T-helper 1 cell treated with Interleukin-12 subunit alpha and Interleukin-12 subunit beta and Interleukin-4 antibody, amounts not matched to agents 30 ng/mL and 1 ng/mL, for 36 hours (primary cell): ENCODE data around the gene EIF6. TPM values are rescaled to one million over a fixed set of nuclear protein-coding genes. Genes with fewer than 3 reads are reported as not detected.

Experiments used
- intact Hi-C: fragments of 100-400 bp; cut with micrococcal nuclease; formaldehyde crosslinking; loops from one replicate; pipeline ENCODE4 v1.15.1; 2024
- total RNA-seq: library from RNA; stranded (reverse); gene quantifications from 2 replicates; pipeline ENCODE4 v1.2.3, GENCODE V29; 2022

The EIF6 gene
- total RNA-seq, 1 donor from 2014 or later: 118 TPM

DNA sequence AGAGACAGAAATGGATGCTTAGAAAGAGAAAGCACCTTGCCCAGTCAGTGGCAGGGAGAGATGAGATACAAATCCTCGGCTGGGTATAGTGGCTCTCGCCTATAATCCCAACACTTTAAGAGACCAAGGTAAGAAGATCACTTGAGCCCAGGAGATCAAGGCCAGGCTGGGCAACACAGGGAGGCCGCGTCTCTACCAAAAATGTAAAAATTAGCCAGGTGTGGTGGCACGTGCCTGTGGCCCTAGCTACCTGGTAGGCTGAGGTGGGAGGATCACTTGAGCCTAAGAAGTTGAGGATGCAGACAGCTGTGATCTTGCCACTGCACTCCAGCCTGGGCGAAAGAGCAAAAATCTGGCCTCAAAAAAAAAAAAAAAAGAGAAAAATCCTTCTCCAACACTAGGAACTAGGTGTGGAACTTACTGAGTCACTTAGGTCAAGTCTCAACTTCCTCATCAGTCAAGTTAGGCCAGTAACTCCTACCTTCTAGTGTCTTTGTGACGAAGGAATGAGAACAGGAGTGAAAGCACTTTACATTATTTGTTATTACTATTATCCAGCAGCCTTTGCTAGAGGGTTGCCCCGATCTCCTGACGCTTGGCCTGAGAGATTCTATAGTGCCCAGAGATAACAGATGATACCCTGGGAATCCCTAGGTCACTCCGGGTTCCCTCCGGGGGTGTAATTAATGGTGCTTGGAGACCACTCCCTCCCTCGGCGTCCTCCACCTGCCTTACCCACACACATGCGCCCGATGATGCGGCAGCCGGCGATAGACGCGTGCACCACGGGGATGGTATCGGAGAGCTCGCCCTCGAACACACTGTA lies 918 bp downstream of the EIF6 start:
- intact Hi-C loops: loop anchor here (1.0 to 10.0 kb wide), 7 partner anchors 21 to 669 kb away; partner anchors contain the start of genes ACSS2, CPNE1, ERGIC3 and RBM12

DNA sequence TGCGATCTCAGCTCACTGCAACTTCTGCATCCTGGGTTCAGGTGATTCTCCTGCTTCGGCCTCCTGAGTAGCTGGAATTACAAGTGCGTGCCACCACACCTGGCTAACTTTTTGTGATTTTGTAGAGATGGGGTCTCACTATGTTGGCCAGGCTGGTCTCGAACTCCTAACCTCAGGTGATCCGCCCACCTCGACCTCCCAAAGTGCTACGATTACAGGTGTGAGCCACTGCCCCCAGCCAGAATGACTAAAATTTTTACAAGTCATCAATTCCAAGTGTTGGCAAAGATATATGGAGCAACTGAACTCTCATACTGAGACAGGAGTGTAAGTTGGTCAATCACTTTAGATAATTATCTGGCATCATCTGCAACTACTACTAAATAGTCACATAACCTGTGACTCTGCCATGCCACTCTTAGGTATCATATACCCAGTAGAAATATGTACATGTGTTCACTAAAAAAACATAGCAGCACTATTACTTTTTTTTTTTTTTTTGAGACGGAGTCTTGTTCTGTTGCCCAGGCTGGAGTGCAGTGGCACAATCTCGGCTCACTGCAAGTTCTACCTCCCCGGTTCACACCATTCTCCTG lies 3.0 kb downstream of the EIF6 start:
- intact Hi-C loops: loop anchor here (5.0 to 10.0 kb wide), 3 partner anchors 261 to 671 kb away; partner anchors contain the start of genes CPNE1, ERGIC3, RBM12 and SCAND1

DNA sequence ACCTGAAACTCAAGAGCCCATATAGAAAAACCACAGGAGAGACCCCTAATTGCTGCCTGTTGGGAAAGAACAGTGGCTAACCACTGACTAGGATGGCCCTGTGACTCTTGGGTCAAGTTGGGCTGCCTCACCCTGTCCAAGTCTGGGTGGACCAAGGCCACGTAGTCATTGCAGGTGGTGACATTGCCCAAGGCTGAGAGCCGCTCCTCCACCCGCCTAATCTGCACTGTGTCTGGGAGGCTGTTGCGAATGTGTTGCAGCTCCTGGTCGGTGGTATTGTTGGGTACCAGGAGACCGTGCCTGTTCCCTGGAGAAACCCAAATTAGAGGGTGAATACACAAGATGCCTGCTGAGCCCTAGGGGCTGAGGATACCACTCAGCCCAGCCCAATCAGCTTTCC lies 4.0 kb downstream of the EIF6 start:
- intact Hi-C loops: loop anchor here (5.0 to 10.0 kb wide), 3 partner anchors 262 to 672 kb away; partner anchors contain the start of genes CPNE1, ERGIC3, RBM12 and SCAND1

DNA sequence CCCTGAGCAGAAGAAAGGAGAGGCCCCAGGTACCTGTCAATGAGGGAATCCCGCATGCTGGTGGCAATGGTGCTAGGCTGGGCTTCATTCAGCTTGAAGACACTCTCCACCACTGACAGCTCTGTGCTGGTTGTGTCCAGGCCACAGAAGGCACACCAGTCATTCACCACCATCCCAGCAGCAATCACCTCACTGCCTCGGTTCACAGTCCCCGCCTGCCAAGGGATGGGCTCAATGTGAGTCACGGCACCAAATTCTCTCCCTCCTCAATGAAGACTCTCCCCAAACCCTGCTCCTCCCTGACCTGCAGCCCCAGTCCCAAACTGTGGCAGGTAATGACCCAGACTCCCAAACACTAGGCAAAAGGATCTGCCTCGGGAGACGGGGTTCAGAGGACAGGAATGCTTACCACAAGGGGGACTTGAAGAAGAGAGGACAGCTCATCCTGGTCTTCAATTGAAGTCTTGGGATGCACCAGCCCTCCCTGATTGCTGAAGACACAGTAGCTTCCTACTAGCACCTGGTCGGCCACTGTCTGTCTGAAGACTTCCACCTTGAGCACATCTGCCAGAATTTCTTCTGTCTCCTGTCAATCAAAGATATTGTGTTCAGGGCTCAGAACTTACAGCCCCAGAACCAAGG lies 4.9 kb downstream of the EIF6 start:
- intact Hi-C loops: loop anchor here (5.0 to 10.0 kb wide), 5 partner anchors 263 to 1467 kb away; partner anchors contain the start of genes AAR2, CHMP4B, CPNE1 and ERGIC3

DNA sequence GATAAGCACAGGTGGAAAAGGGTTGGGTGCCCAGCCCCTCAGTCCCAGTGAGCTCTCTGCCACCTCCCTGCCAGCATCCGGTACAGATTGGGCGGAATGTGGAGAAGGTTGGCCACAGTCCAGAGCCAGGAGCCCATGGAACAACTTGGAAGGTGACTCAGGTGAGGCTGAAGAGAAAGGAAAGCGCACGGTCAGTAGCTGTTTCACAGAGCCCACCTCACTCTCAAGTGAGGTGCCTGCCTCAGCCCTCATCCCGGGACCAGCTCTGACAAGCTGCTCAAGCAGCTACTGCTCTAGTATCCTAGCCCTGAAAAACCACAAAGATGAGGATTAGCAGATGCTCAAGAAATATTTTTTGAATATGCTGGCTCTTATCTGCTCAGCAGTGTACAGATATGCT lies 5.5 kb downstream of the EIF6 start:
- intact Hi-C loops: loop anchor here (5.0 kb wide), 2 partner anchors 958 to 1467 kb away; partner anchors contain the start of genes AAR2 and CHMP4B

DNA sequence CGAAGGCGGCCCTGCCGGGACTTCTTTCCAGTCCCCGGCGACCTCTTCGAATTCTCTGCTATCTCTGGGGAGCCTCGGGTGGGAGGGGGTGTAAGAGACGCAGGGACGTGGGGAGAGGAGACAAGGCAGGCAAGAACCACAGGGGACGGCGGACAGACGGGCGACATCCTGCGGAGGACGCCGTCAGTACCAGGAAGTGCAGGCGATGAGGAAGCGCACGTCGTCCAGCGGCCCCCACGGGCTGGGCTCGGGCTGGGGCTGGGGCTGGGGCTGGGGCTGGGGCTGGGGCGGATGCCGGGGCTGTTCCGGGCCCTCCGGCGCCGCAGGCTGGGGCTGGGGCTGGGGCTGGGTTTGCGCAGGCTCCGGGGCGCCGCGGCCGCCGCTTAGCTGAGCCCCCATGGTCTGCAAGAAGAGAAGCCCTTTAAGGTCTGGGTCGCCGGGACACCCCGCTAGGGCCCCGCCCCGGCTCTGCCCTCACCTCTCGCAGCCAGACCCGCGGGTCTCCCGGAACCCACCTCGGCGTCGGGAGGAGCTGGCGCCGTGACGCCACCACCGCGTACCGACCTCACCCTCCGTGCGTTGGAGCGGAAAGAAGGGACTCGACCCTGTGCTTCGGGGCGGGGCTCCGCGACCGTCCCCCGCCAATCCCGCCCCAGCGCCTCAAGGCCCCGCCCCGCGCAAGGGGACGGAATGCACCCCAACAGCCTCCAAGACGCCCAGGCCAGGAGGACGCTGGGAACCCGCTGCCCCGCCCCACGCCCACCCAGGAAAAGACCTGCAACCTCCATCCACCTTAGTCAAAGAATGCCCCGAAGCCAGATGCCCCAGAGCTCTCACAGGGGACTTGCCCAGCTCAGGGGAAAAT lies 6.8 kb downstream of the EIF6 start, which contains the start of gene MMP24OS:
MMP24OS (minus strand) TSS at position 592 of the 865 bp plus-strand sequence; CDS start at position 399, 193 bp downstream.
- intact Hi-C loops: loop anchor here (1.0 to 5.0 kb wide), 9 partner anchors 25 to 1465 kb away; partner anchors contain the start of genes AAR2, CHMP4B, EDEM2 and GGT7

DNA sequence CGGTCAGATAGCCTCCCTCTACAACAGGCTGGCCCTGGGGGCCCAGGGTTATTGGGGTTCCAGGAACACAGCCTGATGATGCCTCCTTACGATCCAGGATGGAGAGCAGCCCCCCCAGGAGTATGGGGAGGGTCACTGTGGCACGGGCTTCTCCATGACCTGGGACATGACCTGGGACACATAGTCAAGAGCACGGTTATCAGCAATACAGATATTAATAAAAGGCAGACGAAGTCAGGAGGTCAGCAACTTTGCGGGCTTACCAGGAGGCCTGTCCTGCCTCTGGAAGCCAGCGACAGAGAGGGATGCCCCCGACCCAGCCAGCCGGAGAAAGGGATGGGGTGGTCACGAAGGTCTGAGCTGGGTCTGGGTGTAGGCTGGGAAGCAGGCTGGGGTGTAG lies 7.4 kb downstream of the EIF6 start:
- intact Hi-C loops: loop anchor here (1.0 to 5.0 kb wide), 7 partner anchors 25 to 1465 kb away; partner anchors contain the start of genes AAR2, CHMP4B, GGT7 and NCOA6

DNA sequence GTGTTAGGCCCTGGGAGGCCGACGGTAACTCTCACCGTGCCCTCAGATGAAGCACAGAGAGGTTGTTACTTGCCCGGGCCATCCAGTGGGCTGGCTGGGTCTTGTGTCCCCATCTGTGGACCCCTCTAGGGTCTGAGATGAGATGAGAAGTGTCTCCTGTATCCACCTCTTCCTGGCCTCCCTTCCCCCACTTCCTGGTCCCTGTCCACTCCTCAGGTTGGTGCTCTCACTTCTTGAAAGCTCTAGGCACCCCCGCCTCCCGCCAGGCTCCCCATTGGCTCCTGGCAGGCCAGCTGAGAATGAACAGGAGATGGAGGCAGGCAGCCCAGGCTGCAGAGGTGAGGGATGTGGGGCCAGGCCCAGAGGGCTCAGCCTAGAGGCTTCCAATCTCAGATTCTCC lies 8.2 kb downstream of the EIF6 start:
- intact Hi-C loops: loop anchor here (2.0 to 5.0 kb wide), 4 partner anchors 404 to 1464 kb away; partner anchors contain the start of genes AAR2, CHMP4B, GGT7 and NCOA6

DNA sequence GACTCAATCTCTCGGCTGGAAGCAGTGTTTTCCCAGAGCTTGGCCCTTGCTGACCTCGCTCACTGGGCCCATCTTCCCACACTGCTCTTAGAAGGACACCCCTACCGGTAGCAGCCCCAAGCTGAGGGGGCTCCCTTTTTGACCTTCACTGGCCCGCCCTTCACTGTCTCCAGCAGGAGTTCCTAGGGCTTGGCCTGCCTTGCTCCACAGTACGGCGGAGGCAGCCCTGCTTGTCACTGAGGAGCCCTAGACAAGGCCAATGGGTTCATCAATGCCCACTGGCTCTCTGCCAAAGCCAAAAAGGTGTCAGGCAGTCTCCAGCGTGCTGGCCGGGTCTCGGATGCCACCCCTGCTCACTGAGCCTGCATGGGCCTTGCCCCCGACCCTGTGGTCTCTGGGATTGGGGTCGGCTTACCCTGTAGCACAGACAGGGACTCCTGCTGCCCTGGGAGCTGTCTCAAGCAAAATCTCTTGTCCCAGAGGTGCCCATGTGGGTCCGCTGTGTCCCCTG lies 8.8 kb downstream of the EIF6 start:
- intact Hi-C loops: loop anchor here (2.0 to 5.0 kb wide), 4 partner anchors 403 to 1463 kb away; partner anchors contain the start of genes AAR2, CHMP4B, GGT7 and NCOA6

DNA sequence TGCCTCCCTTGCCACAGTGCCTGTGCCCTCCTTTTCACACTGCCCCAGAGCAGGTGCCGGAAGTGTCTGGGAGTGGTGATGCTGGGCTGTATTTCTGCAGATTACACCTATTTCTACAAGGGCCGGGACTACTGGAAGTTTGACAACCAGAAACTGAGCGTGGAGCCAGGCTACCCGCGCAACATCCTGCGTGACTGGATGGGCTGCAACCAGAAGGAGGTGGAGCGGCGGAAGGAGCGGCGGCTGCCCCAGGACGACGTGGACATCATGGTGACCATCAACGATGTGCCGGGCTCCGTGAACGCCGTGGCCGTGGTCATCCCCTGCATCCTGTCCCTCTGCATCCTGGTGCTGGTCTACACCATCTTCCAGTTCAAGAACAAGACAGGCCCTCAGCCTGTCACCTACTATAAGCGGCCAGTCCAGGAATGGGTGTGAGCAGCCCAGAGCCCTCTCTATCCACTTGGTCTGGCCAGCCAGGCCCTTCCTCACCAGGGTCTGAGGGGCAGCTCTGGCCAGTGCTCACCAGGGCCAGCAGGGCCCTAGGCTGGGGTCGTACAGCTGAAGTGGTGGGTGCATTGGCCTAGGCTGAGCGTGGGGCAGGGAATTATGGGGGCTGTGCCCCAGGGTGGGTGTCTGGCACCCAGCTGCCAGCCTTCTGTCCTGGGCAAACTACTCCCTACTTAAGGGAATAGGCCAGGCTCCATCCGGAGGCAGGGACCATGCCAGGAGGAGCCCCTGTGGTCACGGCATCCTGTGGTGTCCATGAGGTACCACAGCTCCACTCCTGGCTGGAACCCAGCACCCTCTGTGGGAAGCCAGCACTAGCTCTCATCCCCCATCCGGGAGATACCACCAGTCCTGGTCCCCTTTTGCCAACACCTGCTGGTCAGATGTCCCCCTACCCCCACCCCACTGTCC lies 10.1 kb downstream of the EIF6 start:
- intact Hi-C loops: loop anchor here (5.0 kb wide), 2 partner anchors 963 to 1462 kb away; partner anchors contain the start of genes AAR2 and CHMP4B

DNA sequence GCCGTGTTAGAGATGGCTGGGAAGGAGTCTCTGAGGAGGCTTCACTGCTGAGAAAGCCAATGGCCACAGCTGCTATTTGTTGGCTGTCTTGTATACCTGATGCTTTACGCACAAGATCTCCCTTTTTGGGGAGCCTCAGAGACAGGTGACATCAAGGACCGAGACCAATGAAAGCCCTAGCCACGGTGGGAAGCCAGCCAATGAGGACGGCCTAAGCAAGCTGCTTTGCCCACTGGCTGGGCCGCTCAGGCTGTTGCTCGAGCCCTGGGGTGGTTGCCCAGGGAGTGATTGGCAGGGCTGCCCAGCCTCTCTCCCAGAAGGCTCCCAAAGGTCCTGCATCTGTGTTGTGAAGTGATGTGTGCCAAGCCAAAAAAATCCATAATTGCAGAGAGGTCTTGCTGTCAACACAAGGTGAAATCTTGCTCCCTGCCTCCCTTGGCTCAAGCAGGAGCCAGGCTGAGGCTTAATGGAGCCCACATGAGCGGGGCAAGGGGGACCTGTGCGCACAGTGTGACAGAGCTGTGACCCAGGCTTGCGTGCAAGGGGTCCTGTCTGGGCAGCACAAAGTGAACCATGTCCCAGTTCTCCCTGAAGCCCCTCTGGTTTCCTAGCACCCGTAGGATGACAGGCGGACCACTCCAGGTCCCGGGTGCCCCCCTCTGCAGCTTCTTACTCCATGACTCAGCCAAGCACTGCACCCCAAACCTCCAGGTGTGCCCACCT lies 11.0 kb downstream of the EIF6 start:
- intact Hi-C loops: no loop called here

DNA sequence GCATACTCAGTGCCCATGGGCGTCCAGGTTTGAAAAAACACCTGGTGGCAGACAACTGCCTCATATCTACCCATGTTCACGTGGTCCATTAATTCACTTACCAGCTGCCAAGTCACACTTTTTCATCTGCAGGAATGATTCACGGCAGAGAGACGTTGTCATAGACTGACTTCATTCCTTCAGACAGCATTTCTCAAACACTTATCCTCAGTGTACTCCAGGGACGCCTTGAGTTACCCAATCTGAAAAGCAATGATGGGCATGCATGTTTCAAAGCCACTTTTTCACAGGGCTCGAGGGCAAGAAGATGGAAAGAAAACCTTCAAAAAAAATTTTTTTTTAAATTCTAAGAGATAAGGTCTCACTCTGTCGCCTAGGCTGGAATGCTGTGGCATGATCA lies 12.7 kb downstream of the EIF6 start:
- intact Hi-C loops: no loop called here

DNA sequence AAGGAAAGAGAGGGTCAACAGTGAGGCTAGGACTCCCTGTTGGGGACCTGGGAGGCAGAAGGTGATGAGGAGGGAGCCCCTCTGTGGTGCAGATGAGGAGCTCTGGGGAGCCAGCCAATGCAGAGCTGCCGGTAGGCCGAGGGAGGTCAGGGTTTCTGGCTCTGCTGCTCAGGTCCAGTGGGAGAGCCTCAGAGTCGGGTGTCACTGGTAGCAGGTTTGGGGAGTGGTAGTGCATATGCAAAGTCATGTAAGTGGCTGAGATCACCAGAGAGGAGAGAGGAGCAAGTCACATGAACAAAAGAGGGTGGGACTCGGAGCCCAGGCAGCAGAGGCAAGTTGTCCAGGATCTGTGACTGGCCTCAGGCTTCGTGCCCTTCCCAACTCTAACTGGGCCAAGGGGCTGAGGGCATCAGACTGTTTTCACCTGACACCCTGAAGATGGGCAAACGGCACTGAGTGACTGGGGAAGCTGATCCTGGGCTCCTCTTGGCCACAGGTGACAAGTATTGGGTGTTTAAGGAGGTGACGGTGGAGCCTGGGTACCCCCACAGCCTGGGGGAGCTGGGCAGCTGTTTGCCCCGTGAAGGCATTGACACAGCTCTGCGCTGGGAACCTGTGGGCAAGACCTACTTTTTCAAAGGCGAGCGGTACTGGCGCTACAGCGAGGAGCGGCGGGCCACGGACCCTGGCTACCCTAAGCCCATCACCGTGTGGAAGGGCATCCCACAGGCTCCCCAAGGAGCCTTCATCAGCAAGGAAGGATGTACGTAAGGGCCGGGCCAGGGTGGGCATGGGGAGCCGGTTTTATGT lies 13.3 kb downstream of the EIF6 start:
- intact Hi-C loops: no loop called here

DNA sequence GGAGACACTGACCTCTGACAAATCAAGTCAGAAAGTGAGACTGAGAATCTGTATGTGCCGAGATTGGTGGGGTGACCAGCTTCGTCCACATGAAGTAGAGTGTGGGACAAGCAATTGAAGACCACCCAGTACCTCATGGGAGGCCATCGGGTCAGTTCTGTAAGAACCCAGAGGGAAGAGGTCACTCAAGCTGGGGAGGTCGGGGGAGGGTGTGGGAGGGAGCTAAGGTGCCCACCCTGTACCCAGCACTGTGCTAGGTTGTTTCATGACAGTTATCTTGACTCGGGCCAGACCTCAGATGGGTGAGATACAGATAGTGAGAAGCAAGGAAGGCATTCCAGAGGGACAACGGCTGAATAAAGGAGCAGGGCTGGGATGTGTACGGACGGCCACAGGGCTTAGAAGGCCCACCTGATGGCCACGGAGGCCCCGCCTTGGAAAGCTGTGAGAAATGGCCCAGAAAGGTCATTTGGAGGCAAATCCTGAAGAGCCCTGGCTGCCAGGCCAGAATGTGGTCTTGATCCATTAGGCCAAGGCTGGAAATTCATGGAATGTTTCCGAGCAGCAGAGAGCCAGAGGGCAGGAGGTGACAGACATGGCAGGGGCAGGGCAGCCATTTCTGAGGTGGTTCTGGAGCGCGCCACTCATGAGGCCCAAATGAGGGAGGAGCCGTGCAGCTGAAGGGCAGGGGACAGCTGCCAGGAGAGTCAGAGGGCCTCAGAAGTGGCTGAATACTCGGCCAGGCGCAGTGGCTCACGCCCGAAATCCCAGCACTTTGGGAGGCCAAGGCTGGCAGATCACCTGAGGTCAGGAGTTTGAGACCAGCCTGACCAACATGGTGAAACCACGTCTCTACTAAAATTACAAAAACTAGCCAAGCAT lies 14.3 kb downstream of the EIF6 start:
- intact Hi-C loops: no loop called here

DNA sequence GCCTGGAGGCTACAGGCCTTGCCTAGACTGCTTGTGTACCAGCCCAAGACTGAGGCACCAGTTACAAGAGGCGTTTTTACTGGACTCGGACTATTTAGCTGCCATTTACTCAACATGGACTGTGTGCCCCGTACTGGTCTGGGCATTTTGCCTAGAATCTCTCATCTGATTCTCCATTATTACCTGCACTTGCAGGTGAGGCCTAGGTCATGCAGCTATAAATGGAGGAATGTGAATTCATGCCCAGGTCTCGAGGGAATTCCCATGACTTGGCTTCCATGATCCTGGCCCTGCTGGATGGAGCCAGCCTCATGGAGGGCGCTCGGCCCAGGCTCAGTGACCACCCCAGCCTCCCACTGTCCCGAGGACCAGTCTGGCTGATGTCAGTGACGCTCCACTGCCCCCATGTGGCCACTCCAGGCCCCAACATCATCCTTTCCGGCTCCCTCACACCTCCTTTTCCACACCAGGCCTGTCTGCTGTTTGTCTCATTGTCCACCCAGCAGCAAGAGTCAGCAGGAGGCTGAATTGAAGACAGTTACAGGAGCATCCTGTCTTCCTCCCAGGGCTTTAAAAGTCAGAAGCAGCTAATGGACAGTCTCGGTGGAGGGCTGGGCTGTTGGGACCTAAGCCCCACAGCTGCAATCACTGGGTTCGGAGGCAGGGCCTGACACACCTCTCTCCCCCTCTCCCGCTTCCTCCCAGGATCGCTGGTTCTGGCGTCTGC lies 15.4 kb downstream of the EIF6 start:
- intact Hi-C loops: loop anchor here (1.0 kb wide), 3 partner anchors 61 to 435 kb away; no protein-coding TSS in a partner anchor

DNA sequence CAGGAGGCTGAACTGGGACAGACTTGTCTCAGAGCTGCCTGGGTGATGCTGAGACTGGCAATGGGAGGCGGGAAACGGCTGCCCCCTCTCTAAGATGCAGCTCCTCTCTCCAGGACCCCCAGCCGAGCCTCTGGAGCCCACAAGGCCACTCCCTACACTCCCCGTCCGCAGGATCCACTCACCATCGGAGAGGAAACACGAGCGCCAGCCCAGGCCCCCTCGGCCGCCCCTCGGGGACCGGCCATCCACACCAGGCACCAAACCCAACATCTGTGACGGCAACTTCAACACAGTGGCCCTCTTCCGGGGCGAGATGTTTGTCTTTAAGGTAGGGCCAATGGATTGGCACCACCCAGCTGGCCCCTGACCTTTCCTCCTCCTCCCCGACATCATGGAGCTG lies 17.5 kb downstream of the EIF6 start:
- intact Hi-C loops: no loop called here
